K562 (cell line): ENCODE measurements around the gene EXTL1. TPM values are rescaled to one million over a fixed set of nuclear protein-coding genes. Genes with fewer than 3 reads are reported as not detected.

Experiments used
- CCAR2 ChIP-seq: fragments of 200-400 bp; formaldehyde crosslinking; IDR thresholded peaks from 2 replicates; pipeline ENCODE4 v1.6.1; 2017; ENCODE audit warnings: mild to moderate bottlenecking, low read depth, low read length
- CUX1 ChIP-seq: fragments of 200-800 bp; sonication (Bioruptor generic); IDR thresholded peaks from 2 replicates; pipeline ENCODE4 v1.6.1; 2016; ENCODE audit warnings: missing genetic modification characterization, missing compliant biosample characterization
- FOXA3 ChIP-seq, 2 experiments: fragments of 450-650 bp in 1 of 2; sonication (generic) in 1 of 2; formaldehyde crosslinking; IDR thresholded peaks in 1 of 2; conservative IDR thresholded peaks in 1 of 2; 2 replicates each; pipeline versions ENCODE4 v1.4.0 to v1.8.0; 2020 to 2022; ENCODE audit warnings: mild to moderate bottlenecking in 2 of 2, missing genetic modification reagents in 1 of 2
- SAFB2 ChIP-seq: fragments of 200-400 bp; formaldehyde crosslinking; IDR thresholded peaks from 2 replicates; pipeline ENCODE4 v1.6.1; 2018; ENCODE audit warnings: borderline replicate concordance, low read length, low read depth, moderate library complexity; ENCODE audit not compliant: severe bottlenecking
- ZHX1 ChIP-seq: fragments of 150-350 bp; conservative IDR thresholded peaks from 2 replicates; pipeline ENCODE4 v1.6.1; 2014; ENCODE audit warnings: low read length
- ZNF282 ChIP-seq: sonication (generic); formaldehyde crosslinking; IDR thresholded peaks from 2 replicates; pipeline ENCODE4 v1.8.1; 2023; ENCODE audit warnings: missing genetic modification reagents
- polyA plus RNA-seq, 8 experiments: library from polyadenylated mRNA; depleted of rRNA in 4 of 8; stranded (reverse) in 5 of 8; unstranded in 3 of 8; fragments of >200 nt; fragmentation: Nextera tagmentation in 2 of 8; fragmentation: Illumina TruSeq in 1 of 8; extraction: Ambion mirVana in 2 of 8; extraction: Trizol in 1 of 8; gene quantifications; 2 replicates each; pipeline versions ENCODE4 v1.2.1 to v1.2.3, GENCODE V29; 2011 to 2014; ENCODE audit warnings: inconsistent platforms in 1 of 8, missing spikeins in 1 of 8
- total RNA-seq, 7 experiments: library from RNA; depleted of rRNA in 6 of 7; stranded (reverse); fragments of >200 nt in 6 of 7; fragmentation: Illumina TruSeq in 2 of 7; extraction: Trizol in 2 of 7; gene quantifications; 2 replicates each; pipeline versions ENCODE4 v1.2.1 to v1.2.3, GENCODE V29; 2011 to 2021; ENCODE audit warnings: low replicate concordance in 1 of 7
- TF ChIP-seq, protein P1 (sequence below), 3 experiments: IDR thresholded peaks in 2 of 3; conservative IDR thresholded peaks in 1 of 3; 2 replicates each; pipeline ENCODE4 v1.5.1; 2011 to 2012; ENCODE audit warnings: low read length in 3 of 3, mild to moderate bottlenecking in 3 of 3, control low read depth in 2 of 3, improper control_type of control experiment in 1 of 3, inconsistent platforms in 1 of 3, low read depth in 1 of 3, mixed read lengths in 1 of 3, moderate library complexity in 1 of 3; ENCODE audit not compliant: insufficient read depth in 2 of 3
- TF ChIP-seq, protein P2 (sequence below), 2 experiments: IDR thresholded peaks in 1 of 2; conservative IDR thresholded peaks in 1 of 2; 2 replicates each; pipeline ENCODE4 v1.6.1; 2016; ENCODE audit warnings: low read depth in 2 of 2, mild to moderate bottlenecking in 1 of 2, missing compliant biosample characterization in 1 of 2, missing genetic modification characterization in 1 of 2, moderate library complexity in 1 of 2
- TF ChIP-seq, protein P3 (sequence below), 2 experiments: fragments of 200-800 bp in 1 of 2; sonication (Bioruptor generic) in 1 of 2; sonication (generic) in 1 of 2; formaldehyde crosslinking in 1 of 2; IDR thresholded peaks in 1 of 2; conservative IDR thresholded peaks in 1 of 2; 2 replicates each; pipeline versions ENCODE4 v1.5.0 to v1.6.1; 2016 to 2020; ENCODE audit warnings: missing compliant biosample characterization in 1 of 2, missing genetic modification characterization in 1 of 2, missing genetic modification reagents in 1 of 2

Gene EXTL1
- total and polyA plus RNA-seq, 9 of the 15 experiments (the other 6 are each of a cell fraction or from before 2014, with no cell fraction given), result 0.04 to 0.23 (median 0.08) TPM; not detected in 3

DNA sequence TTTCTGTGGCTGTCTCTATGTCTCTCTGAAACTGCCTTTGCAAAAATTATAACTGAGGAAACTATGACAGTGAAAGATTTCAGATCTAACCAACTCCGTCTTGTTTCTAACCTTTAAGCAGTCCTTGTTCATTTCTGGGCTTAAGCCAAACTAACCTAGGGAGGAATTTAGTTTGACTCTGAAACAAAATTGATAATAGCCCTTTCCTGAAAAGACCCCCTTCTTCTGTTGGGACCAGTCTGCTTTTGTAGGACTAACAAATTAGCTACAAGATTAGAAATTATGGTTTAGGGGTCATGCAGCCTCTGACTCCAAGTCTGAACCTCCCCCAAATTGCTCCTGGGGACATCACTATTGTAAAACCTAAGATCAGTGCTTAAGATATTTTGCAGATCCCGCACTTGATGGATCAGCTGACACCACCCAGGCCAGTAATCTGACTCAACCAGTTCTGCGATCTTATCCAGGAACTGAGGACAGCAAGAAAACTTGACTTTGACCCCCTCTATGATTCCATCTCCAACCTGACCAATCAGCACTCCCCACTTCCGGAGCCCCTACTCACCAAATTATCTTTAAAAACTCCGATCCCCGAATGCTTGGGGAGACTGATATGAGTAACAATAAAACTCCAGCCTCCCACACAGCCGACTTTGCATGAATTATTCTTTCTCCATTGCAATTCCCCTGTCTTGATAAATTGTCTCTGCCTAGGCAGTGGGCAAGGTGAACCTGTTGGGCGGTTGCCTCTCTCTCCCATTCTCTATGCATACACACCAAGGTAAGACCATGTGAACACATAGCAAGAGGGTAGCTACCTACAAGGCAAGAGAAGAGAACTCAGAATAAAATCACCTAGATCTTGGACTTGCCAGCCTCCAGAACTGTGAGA is 57.0 kb downstream of the EXTL1 start (continued):
- TF ChIP-seq, protein P1, sequence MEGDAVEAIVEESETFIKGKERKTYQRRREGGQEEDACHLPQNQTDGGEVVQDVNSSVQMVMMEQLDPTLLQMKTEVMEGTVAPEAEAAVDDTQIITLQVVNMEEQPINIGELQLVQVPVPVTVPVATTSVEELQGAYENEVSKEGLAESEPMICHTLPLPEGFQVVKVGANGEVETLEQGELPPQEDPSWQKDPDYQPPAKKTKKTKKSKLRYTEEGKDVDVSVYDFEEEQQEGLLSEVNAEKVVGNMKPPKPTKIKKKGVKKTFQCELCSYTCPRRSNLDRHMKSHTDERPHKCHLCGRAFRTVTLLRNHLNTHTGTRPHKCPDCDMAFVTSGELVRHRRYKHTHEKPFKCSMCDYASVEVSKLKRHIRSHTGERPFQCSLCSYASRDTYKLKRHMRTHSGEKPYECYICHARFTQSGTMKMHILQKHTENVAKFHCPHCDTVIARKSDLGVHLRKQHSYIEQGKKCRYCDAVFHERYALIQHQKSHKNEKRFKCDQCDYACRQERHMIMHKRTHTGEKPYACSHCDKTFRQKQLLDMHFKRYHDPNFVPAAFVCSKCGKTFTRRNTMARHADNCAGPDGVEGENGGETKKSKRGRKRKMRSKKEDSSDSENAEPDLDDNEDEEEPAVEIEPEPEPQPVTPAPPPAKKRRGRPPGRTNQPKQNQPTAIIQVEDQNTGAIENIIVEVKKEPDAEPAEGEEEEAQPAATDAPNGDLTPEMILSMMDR (IDR thresholded peaks at IDR 0.05 in 2 of 3, conservative IDR thresholded peaks at IDR 0.05 in 1 of 3; ENCODE audit: insufficient read depth in 2 of 3, low read depth in 1 of 3, low read length in 3 of 3), result no peak
- TF ChIP-seq FOXA3 (CRISPR knock-in tag; conservative IDR thresholded peaks at IDR 0.05 in 1 of 2, IDR thresholded peaks at IDR 0.05 in 1 of 2), result no peak
- no peak for TF ChIP-seq CCAR2
- no peak for TF ChIP-seq ZNF282
- TF ChIP-seq, protein P2, sequence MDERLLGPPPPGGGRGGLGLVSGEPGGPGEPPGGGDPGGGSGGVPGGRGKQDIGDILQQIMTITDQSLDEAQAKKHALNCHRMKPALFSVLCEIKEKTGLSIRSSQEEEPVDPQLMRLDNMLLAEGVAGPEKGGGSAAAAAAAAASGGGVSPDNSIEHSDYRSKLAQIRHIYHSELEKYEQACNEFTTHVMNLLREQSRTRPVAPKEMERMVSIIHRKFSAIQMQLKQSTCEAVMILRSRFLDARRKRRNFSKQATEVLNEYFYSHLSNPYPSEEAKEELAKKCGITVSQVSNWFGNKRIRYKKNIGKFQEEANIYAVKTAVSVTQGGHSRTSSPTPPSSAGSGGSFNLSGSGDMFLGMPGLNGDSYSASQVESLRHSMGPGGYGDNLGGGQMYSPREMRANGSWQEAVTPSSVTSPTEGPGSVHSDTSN (CRISPR knock-in tag; IDR thresholded peaks at IDR 0.05; ENCODE audit: low read depth), result no peak
- TF ChIP-seq, protein P2 (tag; conservative IDR thresholded peaks at IDR 0.05; ENCODE audit: low read depth), result peak; percentile 45
- TF ChIP-seq, protein P3, sequence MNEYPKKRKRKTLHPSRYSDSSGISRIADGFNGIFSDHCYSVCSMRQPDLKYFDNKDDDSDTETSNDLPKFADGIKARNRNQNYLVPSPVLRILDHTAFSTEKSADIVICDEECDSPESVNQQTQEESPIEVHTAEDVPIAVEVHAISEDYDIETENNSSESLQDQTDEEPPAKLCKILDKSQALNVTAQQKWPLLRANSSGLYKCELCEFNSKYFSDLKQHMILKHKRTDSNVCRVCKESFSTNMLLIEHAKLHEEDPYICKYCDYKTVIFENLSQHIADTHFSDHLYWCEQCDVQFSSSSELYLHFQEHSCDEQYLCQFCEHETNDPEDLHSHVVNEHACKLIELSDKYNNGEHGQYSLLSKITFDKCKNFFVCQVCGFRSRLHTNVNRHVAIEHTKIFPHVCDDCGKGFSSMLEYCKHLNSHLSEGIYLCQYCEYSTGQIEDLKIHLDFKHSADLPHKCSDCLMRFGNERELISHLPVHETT (CRISPR knock-in tag; conservative IDR thresholded peaks at IDR 0.05 in 1 of 2, IDR thresholded peaks at IDR 0.05 in 1 of 2), result peak in 1 of 2 experiments; percentile 42; a peak in 1 of 4 replicates
- no peak for TF ChIP-seq SAFB2
- no peak for TF ChIP-seq ZHX1
- no peak for TF ChIP-seq CUX1 (CRISPR knock-in tag)
